Hepatocyte (in vitro differentiated cells): ENCODE results near the gene ACP7. TPM values are rescaled to one million over a fixed set of nuclear protein-coding genes. Genes with fewer than 3 reads are reported as not detected.

Experiments used
- DNase-seq: peaks from one replicate; pipeline ENCODE4 v3.0.0-alpha.2; 2016; ENCODE audit warnings: low spot score
- H2AFZ ChIP-seq: fragments of 200-600 bp; sonication (generic); 2 replicates; pipeline ENCODE4 v1.6.0; 2016; ENCODE audit warnings: antibody characterized with exemption, mild to moderate bottlenecking
- H3K27ac ChIP-seq: fragments of 200-600 bp; sonication (generic); 2 replicates; pipeline ENCODE4 v1.5.1; 2016; ENCODE audit warnings: mild to moderate bottlenecking
- H3K27me3 ChIP-seq: fragments of 200-600 bp; sonication (generic); 2 replicates; pipeline ENCODE4 v1.6.1; 2016
- H3K36me3 ChIP-seq: fragments of 200-600 bp; sonication (generic); replicated peaks from 2 replicates; pipeline ENCODE4 v1.5.1; 2016; ENCODE audit warnings: low read depth; ENCODE audit not compliant: insufficient read depth
- H3K4me1 ChIP-seq: fragments of 200-600 bp; sonication (generic); 2 replicates; pipeline ENCODE4 v1.5.1; 2016; ENCODE audit warnings: mild to moderate bottlenecking, moderate library complexity; ENCODE audit not compliant: insufficient read depth
- H3K4me2 ChIP-seq: fragments of 200-600 bp; sonication (generic); 2 replicates; pipeline ENCODE4 v1.6.0; 2016
- H3K4me3 ChIP-seq: fragments of 200-600 bp; sonication (generic); 2 replicates; pipeline ENCODE4 v1.5.1; 2016; ENCODE audit warnings: mild to moderate bottlenecking
- H3K79me2 ChIP-seq: fragments of 200-600 bp; sonication (generic); 2 replicates; pipeline ENCODE4 v1.6.0; 2017; ENCODE audit warnings: mild to moderate bottlenecking
- H3K9me2 ChIP-seq: fragments of 200-600 bp; sonication (generic); replicated peaks from 2 replicates; pipeline ENCODE4 v1.6.0; 2017; ENCODE audit warnings: mild to moderate bottlenecking; ENCODE audit not compliant: insufficient read depth
- H3K9me3 ChIP-seq: fragments of 200-600 bp; sonication (generic); 2 replicates; pipeline ENCODE4 v1.5.1; 2016; ENCODE audit warnings: low read depth, mild to moderate bottlenecking
- H4K20me1 ChIP-seq: fragments of 200-600 bp; sonication (generic); 2 replicates; pipeline ENCODE4 v1.6.0; 2016; ENCODE audit warnings: mild to moderate bottlenecking; ENCODE audit not compliant: insufficient read depth, poor library complexity, severe bottlenecking
- CTCF ChIP-seq: fragments of 200-600 bp; sonication (generic); IDR thresholded peaks from 2 replicates; pipeline ENCODE4 v1.5.1; 2016; ENCODE audit warnings: antibody characterized with exemption, mild to moderate bottlenecking; ENCODE audit not compliant: poor library complexity
- EZH2 ChIP-seq: fragments of 200-600 bp; sonication (generic); IDR thresholded peaks from 2 replicates; pipeline ENCODE4 v1.6.1; 2016; ENCODE audit warnings: antibody characterized with exemption, mild to moderate bottlenecking, borderline replicate concordance
- EZH2phosphoT487 ChIP-seq: fragments of 200-600 bp; sonication (generic); IDR thresholded peaks from one replicate; pipeline ENCODE4 v1.6.1; 2018; ENCODE audit warnings: antibody characterized with exemption, mild to moderate bottlenecking, low read depth, moderate library complexity; ENCODE audit not compliant: unreplicated experiment, severe bottlenecking
- WGBS: methylation state at CpG from one replicate; pipeline ENCODE4 v1.1.6; 2016; ENCODE audit warnings: low lambda C conversion rate; ENCODE audit errors: missing lambda C conversion rate; 5-methylcytosine and 5-hydroxymethylcytosine counted together
- polyA plus RNA-seq: library from polyadenylated mRNA; unstranded; fragments of >200 nt; fragmentation: Nextera tagmentation; extraction: Ambion mirVana; gene quantifications from 2 replicates; pipeline ENCODE4 v1.2.1, GENCODE V29; 2016
- total RNA-seq: library from RNA; depleted of rRNA; stranded (reverse); fragments of >200 nt; gene quantifications from 2 replicates; pipeline ENCODE4 v1.2.3, GENCODE V29; 2014

ACP7 gene
- total and polyA plus RNA-seq, 2 experiments from 2014 or later: 0.13 to 0.23 TPM

GRCh38 chr19:39158646-39159260 is 74.6 kb downstream of the ACP7 start:
- Histone ChIP-seq H3K79me2 (peaks cover 98% of the 10 kb centered on the region), H4K20me1 (peaks cover 65% of the 10 kb centered on the region), H3K9me2 (no peaks in the 10 kb centered on the region), H3K27me3 (no peaks in the 10 kb centered on the region), H3K36me3 (no peaks in the 10 kb centered on the region), H3K9me3 (no peaks in the 10 kb centered on the region), H3K27ac (no peak overlapping the region), H3K4me3 (no peak overlapping the region), H3K4me2 (no peak overlapping the region), H2AFZ (no peak overlapping the region), H3K4me1 (peaks cover 63% of the 10 kb centered on the region)
- TF ChIP-seq EZH2phosphoT487: no peak
- TF ChIP-seq EZH2: no peak
- no peak for TF ChIP-seq CTCF
- no peak for DNase-seq
- 72% methylated on average over 12 of the region's 12 CpGs for WGBS

GRCh38 chr19:39160523-39160861 is 76.3 kb downstream of the ACP7 start:
- peak; percentile 77 for DNase-seq
- peak overlapping the region; percentile 45 for H3K4me2 ChIP-seq

More at GRCh38 chr19:39160523-39160861, 76.3 kb downstream of the ACP7 start:
- Histone ChIP-seq H3K36me3 (no peaks in the 10 kb centered on the region), H4K20me1 (peaks cover 71% of the 10 kb centered on the region), H3K4me3 (no peak overlapping the region), H3K9me2 (no peaks in the 10 kb centered on the region), H3K9me3 (no peaks in the 10 kb centered on the region), H3K27me3 (no peaks in the 10 kb centered on the region), H2AFZ (no peak overlapping the region), H3K27ac (peak overlapping the region; percentile 73), H3K4me1 (peaks cover 47% of the 10 kb centered on the region), H3K79me2 (peaks cover 96% of the 10 kb centered on the region)
- no peak for TF ChIP-seq EZH2phosphoT487
- no peak for TF ChIP-seq CTCF
- TF ChIP-seq EZH2: no peak
- WGBS: 48% methylated on average over 8 of the region's 8 CpGs

Other genes with a start within 250 kb of the ACP7 start
- 154 and 209 TPM in 2 replicates for gene HNRNPL, start 234.4 kb upstream of the ACP7 start, total RNA-seq
- gene HNRNPL, start 234.4 kb upstream of the ACP7 start, polyA plus RNA-seq: 169 and 184 TPM in 2 replicates
- gene RINL, start 206.1 kb upstream of the ACP7 start, total RNA-seq: 3.9 and 5.6 TPM in 2 replicates
- gene RINL, start 206.1 kb upstream of the ACP7 start, polyA plus RNA-seq: 4.6 and 7.7 TPM in 2 replicates
- gene SIRT2, start 184.8 kb upstream of the ACP7 start, total RNA-seq: 52.1 and 61.9 TPM in 2 replicates
- gene SIRT2, start 184.8 kb upstream of the ACP7 start, polyA plus RNA-seq: 75.9 and 78.7 TPM in 2 replicates
- 20.8 and 24.1 TPM in 2 replicates for gene NFKBIB, start 184.4 kb upstream of the ACP7 start, total RNA-seq
- gene NFKBIB, start 184.4 kb upstream of the ACP7 start, polyA plus RNA-seq: 29.6 and 30.1 TPM in 2 replicates
- gene CCER2, start 172.2 kb upstream of the ACP7 start, total RNA-seq: not detected in 2 replicates
- 0.74 and 1.1 TPM in 2 replicates for gene CCER2, start 172.2 kb upstream of the ACP7 start, polyA plus RNA-seq
- gene SARS2, start 153.6 kb upstream of the ACP7 start, total RNA-seq: 24.2 and 27.3 TPM in 2 replicates
- 47.7 and 67.6 TPM in 2 replicates for gene SARS2, start 153.6 kb upstream of the ACP7 start, polyA plus RNA-seq
- gene MRPS12, start 153.4 kb upstream of the ACP7 start, total RNA-seq: 35.8 and 43.4 TPM in 2 replicates
- 61.1 and 66.8 TPM in 2 replicates for gene MRPS12, start 153.4 kb upstream of the ACP7 start, polyA plus RNA-seq
- 41.9 and 48.4 TPM in 2 replicates for gene FBXO17, start 108.6 kb upstream of the ACP7 start, total RNA-seq
- 49.4 and 59.9 TPM in 2 replicates for gene FBXO17, start 108.6 kb upstream of the ACP7 start, polyA plus RNA-seq
- 6.7 and 15.2 TPM in 2 replicates for gene FBXO27, start 51.8 kb upstream of the ACP7 start, total RNA-seq
- 10.3 and 11.0 TPM in 2 replicates for gene FBXO27, start 51.8 kb upstream of the ACP7 start, polyA plus RNA-seq
- gene PAK4, start 41.4 kb downstream of the ACP7 start, total RNA-seq: 15.2 and 20.3 TPM in 2 replicates
- 39.6 and 41.0 TPM in 2 replicates for gene PAK4, start 41.4 kb downstream of the ACP7 start, polyA plus RNA-seq
- 1.6 and 2.5 TPM in 2 replicates for gene NCCRP1, start 112.6 kb downstream of the ACP7 start, total RNA-seq
- 7.0 and 13.6 TPM in 2 replicates for gene NCCRP1, start 112.6 kb downstream of the ACP7 start, polyA plus RNA-seq
- gene SYCN, start 119.9 kb downstream of the ACP7 start, total RNA-seq: 2.5 TPM in 1 of 2 replicates, not detected in the other
- gene SYCN, start 119.9 kb downstream of the ACP7 start, polyA plus RNA-seq: 0.37 TPM in 1 of 2 replicates, not detected in the other
- not detected in 2 replicates for gene IFNL3, start 160.6 kb downstream of the ACP7 start, total RNA-seq
- 0.26 TPM in 1 of 2 replicates, not detected in the other for gene IFNL3, start 160.6 kb downstream of the ACP7 start, polyA plus RNA-seq
- not detected in 2 replicates for gene IFNL4, start 164.5 kb downstream of the ACP7 start, total RNA-seq
- 0.29 TPM in 1 of 2 replicates, not detected in the other for gene IFNL4, start 164.5 kb downstream of the ACP7 start, polyA plus RNA-seq
- gene IFNL2, start 184.0 kb downstream of the ACP7 start, total RNA-seq: not detected in 2 replicates
- gene IFNL2, start 184.0 kb downstream of the ACP7 start, polyA plus RNA-seq: not detected in 2 replicates
- not detected in 2 replicates for gene IFNL1, start 212.0 kb downstream of the ACP7 start, total RNA-seq
- gene IFNL1, start 212.0 kb downstream of the ACP7 start, polyA plus RNA-seq: not detected in 2 replicates
- 1.1 and 2.4 TPM in 2 replicates for gene LRFN1, start 236.5 kb downstream of the ACP7 start, total RNA-seq
- 5.6 and 6.1 TPM in 2 replicates for gene LRFN1, start 236.5 kb downstream of the ACP7 start, polyA plus RNA-seq